ENCODE results near the gene SLC35F1.

SLC35F1 gene

DNA sequence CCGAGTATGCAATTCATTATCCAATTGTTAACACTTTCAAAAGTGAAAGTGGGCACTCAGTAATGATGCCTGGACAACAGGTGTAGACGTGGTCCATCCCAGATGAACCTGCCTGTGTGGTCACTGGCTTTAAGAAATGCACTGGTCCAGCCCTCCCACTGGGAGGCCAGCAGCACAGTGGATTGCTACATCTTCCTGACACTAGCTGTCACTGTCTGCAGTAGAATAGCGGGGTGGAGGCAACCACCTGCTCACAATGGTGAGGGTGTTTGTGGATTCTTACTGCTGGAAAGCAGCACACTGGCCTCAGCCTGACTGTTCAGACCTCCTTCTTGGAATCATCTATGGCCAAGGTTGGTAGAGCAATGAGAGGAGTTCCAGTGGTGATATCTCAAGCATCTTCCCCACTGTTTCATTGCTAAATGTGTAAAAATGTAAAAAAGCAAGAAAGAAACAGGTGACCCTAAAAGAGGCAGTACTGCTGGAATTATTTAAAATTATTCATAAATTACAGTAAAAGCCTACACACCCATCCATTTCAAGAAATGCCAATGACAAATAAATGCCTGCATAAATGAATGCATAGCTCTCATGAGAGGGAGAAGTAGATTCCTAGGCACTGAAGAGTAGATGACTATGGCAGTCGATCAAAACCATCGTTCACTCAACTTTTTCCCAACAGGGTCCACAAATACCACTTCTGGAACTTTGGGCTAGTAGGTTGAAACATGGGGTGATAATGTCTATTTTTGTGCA, 413.0 kb downstream of the SLC35F1 start:
- DNase-seq = no peak

- DNase-seq = no peak
Observed at GRCh38 chr6:118320652-118321051, 413.6 kb downstream of the SLC35F1 start.

DNA sequence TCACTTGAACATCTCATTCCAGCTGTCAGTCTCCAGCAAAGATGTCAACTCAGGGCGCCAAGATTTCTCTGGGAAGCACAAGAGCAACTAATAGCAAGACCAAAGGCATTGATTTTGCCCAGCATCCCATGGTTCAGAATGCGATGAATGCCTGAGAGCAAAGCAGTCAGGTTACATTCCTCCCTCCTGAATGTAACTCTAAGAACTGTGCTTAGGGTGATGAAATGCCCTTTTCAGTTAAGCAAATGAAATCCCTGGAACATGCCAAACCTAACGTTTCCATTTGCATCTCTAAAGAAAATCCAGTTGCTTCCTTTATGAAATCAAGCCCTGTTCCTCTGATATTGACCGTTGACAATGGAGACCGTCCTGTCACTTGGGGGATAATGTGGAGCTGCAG, 417.1 kb downstream of the SLC35F1 start:
- no peak for DNase-seq

DNA sequence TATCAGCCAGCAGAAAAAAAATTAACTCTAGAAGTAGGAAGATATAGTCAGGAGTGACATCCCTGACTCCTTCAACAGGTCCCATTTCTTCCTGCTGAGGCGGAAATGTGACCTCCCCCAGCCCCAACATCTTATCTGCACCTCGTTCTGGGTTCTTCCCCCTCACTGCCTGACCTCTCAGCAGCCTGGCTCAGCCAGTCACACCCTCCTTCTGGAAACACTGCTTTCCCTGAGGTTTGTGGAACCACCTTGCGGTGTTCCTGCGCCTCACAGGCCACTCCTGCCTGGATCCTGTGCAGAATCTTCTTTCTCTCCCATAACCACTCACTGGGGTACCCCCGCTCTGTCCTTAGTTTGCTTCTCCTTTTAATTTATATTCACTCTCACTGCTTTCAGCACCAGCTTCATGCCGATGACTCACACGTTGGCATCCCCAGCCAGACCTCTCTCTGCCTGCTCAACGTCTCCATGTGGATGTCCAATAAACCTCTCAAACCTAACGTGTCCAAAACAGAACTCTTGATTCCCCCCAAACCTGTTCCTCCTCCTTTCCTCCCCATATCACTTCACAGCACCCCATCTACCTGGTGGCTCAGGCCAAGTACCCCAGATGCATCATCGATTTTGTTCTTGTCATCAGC, 418.3 kb downstream of the SLC35F1 start:
- DNase-seq = no peak

- no peak for DNase-seq
Observed at GRCh38 chr6:118326712-118327111, 419.6 kb downstream of the SLC35F1 start.

- no peak for DNase-seq
Observed at GRCh38 chr6:118327237-118327636, 420.2 kb downstream of the SLC35F1 start.

- no peak for DNase-seq
Observed at GRCh38 chr6:118333772-118334171, 426.7 kb downstream of the SLC35F1 start.

DNA sequence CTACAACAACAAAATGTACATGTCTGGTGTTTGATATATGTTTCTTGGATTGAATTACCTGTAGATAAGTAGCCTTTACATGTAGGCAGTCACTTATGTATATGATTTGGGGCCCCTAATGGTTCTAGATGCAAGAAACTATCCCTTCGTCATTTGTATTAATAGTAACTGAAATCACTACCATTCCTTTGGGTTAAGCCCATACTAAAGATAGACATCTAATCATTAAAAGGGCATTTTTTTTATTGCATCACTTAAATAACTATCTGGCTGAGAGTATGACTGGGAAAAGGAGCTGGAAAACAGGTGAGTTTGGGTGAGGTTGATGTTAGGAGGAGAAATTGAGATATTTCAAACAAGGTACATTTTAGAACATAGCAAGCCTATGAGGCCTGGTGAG, 427.6 kb downstream of the SLC35F1 start:
- DNase-seq = no peak

DNA sequence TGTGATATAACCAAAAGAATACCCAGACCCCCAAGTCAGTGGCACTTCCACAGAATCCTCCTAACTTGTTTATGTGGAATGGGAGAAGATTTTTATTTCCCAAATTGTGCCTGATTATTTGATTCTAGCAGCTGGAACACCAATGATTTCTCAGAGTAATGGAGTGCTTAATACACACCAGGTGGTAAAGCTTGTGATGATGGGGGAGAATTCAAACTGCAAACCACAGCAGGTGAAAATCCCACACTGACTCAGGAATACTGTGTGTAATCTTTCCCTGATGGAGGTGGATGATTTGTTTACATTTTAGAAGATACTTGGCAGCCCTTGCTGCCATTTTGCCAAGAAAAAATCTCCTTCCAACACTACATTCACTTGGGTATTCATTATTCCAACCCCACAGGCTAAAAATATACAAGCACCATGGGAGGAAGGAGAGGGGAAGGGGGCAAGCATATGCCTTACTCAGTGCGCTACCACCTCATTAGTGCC, 428.3 kb downstream of the SLC35F1 start:
- no peak for DNase-seq

- DNase-seq = no peak
Observed at GRCh38 chr6:118344014-118344670, 437.1 kb downstream of the SLC35F1 start.

- DNase-seq = no peak
Observed at GRCh38 chr6:118350881-118351430, 443.9 kb downstream of the SLC35F1 start.

GRCh38 chr6:118353564-118353963, 446.5 kb downstream of the SLC35F1 start:
- no peak for DNase-seq

DNA sequence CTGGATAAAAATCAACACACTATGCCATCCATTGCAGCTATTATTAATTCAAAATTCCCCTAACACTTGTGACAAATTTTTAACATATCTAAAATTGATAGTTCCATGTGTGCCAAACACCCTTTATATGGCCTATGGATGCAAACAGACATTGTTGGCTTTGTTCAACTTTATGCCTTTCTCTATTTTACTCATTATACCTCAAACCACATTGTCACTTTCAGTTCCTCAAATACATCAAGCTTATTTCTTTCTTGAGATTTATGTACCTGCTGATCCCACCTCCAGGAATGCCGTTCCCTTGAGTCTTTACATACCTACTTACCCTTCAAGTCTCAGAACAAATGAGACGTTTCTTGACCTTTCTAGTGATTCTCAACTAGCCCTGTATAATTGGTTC, 447.6 kb downstream of the SLC35F1 start:
- DNase-seq = no peak

DNA sequence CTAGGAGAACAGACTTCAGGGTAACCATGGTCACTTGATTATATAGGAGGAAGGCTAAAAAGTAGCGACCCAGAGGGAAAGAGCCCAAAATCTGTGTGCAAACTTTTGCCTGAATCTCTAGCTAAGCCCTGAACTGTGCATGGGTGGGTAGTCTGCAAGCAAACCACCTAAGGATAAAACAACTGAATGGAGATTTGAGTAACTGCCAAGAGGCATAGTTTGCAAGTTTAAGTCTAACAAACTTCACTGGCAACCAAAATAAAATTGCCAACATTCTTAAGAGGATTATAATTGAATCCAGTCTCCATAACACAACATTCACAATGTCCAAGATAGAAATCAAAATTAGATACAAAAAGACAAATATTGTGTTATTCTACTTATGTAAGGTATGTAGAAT, 449.0 kb downstream of the SLC35F1 start:
- no peak for DNase-seq

- DNase-seq = no peak
Observed at GRCh38 chr6:118356686-118357085, 449.6 kb downstream of the SLC35F1 start.
